Neural cell (in vitro differentiated cells): ENCODE measurements around the gene MEDAG. TPM values are rescaled to one million over a fixed set of nuclear protein-coding genes. Genes with fewer than 3 reads are reported as not detected.

Experiments
- H2AFZ ChIP-seq: fragments of 200-600, 300-800 bp; sonication (generic), shearing (Covaris generic); 2 replicates; pipeline ENCODE4 v1.6.0; 2014; ENCODE audit warnings: low read depth, mild to moderate bottlenecking, antibody characterized with exemption, low read length, moderate library complexity
- H3F3A ChIP-seq: fragments of 200-600 bp; shearing (Covaris generic); 2 replicates; pipeline ENCODE4 v1.6.1; 2016; ENCODE audit warnings: mild to moderate bottlenecking, moderate library complexity, mixed read lengths, antibody characterized with exemption, low read length; ENCODE audit not compliant: insufficient read depth, poor library complexity, severe bottlenecking
- H3K27ac ChIP-seq: fragments of 200-600, 300-800 bp; sonication (generic), shearing (Covaris generic); 2 replicates; pipeline ENCODE4 v1.5.1; 2014; ENCODE audit warnings: mild to moderate bottlenecking, low read length, moderate library complexity
- H3K27me3 ChIP-seq: fragments of 300-800, 200-600 bp; sonication (generic), shearing (Covaris generic); 2 replicates; pipeline ENCODE4 v1.6.0; 2014; ENCODE audit warnings: mild to moderate bottlenecking, low read depth, low read length, moderate library complexity; ENCODE audit not compliant: insufficient read depth
- H3K36me3 ChIP-seq: fragments of 300-800, 200-600 bp; sonication (generic), shearing (Covaris generic); 2 replicates; pipeline ENCODE4 v1.5.1; 2014; ENCODE audit warnings: mild to moderate bottlenecking, antibody characterized with exemption, low read length, moderate library complexity; ENCODE audit not compliant: insufficient read depth
- H3K4me2 ChIP-seq: fragments of 300-800, 200-600 bp; sonication (generic), shearing (Covaris generic); 2 replicates; pipeline ENCODE4 v1.6.0; 2014; ENCODE audit warnings: mild to moderate bottlenecking, low read length
- H3K4me3 ChIP-seq: fragments of 300-800, 200-600 bp; sonication (generic), shearing (Covaris generic); 2 replicates; pipeline ENCODE4 v1.5.1; 2014; ENCODE audit warnings: mild to moderate bottlenecking, low read length, moderate library complexity
- H3K79me2 ChIP-seq: fragments of 200-600 bp; shearing (Covaris generic); replicated peaks from 2 replicates; pipeline ENCODE4 v1.6.0; 2014; ENCODE audit warnings: mild to moderate bottlenecking, low read length, moderate library complexity; ENCODE audit not compliant: insufficient read depth
- H3K9ac ChIP-seq: fragments of 300-800, 200-600 bp; sonication (generic), shearing (Covaris generic); 2 replicates; pipeline ENCODE4 v1.6.1; 2016; ENCODE audit warnings: mild to moderate bottlenecking, low read length, mixed read lengths
- H3K9me2 ChIP-seq: fragments of 200-600 bp; shearing (Covaris generic); 2 replicates; pipeline ENCODE4 v1.6.1; 2016; ENCODE audit warnings: mild to moderate bottlenecking, low read length, mixed read lengths; ENCODE audit not compliant: insufficient read depth
- H3K9me3 ChIP-seq: fragments of 200-600, 300-800 bp; sonication (generic), shearing (Covaris generic); 2 replicates; pipeline ENCODE4 v1.6.1; 2016; ENCODE audit warnings: mild to moderate bottlenecking, mixed run types, low read length, moderate library complexity, mixed read lengths
- H4K20me1 ChIP-seq: fragments of 200-600 bp; shearing (Covaris generic); 2 replicates; pipeline ENCODE4 v1.6.1; 2016; ENCODE audit warnings: mild to moderate bottlenecking, mixed run types; ENCODE audit not compliant: insufficient read depth
- EZH2 ChIP-seq: fragments of 200-600, 300-800 bp; shearing (Covaris generic), sonication (generic); IDR thresholded peaks from 2 replicates; pipeline ENCODE4 v1.6.1; 2014; ENCODE audit warnings: antibody characterized with exemption, low read length, borderline replicate concordance, mild to moderate bottlenecking; ENCODE audit not compliant: insufficient read depth, poor library complexity, severe bottlenecking
- MXI1 ChIP-seq: fragments of 450-650 bp; conservative IDR thresholded peaks from 2 replicates; pipeline ENCODE4 v1.6.1; 2014; ENCODE audit warnings: antibody characterized with exemption, mild to moderate bottlenecking; ENCODE audit not compliant: poor library complexity, severe bottlenecking
- POLR2AphosphoS5 ChIP-seq: IDR thresholded peaks from 2 replicates; pipeline ENCODE4 v1.6.1; 2012
- RAD21 ChIP-seq: fragments of 450-650 bp; conservative IDR thresholded peaks from 2 replicates; pipeline ENCODE4 v1.6.1; 2014; ENCODE audit warnings: antibody characterized with exemption, mild to moderate bottlenecking, moderate library complexity
- SMC3 ChIP-seq: fragments of 450-650 bp; conservative IDR thresholded peaks from 2 replicates; pipeline ENCODE4 v1.6.1; 2014; ENCODE audit warnings: antibody characterized with exemption, mild to moderate bottlenecking, moderate library complexity; ENCODE audit not compliant: poor library complexity
- TAF1 ChIP-seq: IDR thresholded peaks from 2 replicates; pipeline ENCODE4 v1.6.1; 2012; ENCODE audit warnings: low read depth
- polyA plus RNA-seq: library from polyadenylated mRNA; depleted of rRNA; stranded (reverse); fragments of >200 nt; gene quantifications from 2 replicates; pipeline ENCODE4 v1.2.3, GENCODE V29; 2014
- TF ChIP-seq, protein P1 (sequence below): fragments of 450-650 bp; IDR thresholded peaks from 2 replicates; pipeline ENCODE4 v1.5.1; 2014; ENCODE audit warnings: antibody characterized with exemption, mild to moderate bottlenecking, moderate library complexity; ENCODE audit not compliant: poor library complexity, severe bottlenecking

The MEDAG gene
- polyA plus RNA-seq, 1 donor from 2014 or later: not detected

DNA sequence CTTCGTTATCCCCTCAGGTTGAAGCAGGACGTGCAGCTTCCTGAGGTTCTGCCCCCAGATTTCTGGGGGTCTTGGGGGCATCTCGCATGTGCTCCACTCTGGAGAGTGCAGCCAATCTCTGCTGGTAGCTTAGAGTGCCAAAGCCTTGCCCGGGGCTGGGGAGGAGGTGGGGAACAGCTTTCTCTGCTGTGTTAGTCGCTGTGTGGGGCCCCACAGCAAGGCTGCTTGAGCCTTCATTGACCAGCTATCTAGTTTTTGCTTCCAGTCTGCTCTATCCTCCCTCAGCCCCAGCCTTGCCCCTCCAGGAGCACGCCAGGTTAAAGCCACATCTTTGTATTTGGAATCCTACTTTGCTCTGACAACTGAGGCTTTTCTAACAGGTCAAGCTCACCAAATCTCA is 32.0 kb upstream of the MEDAG start:
- no peak overlapping the region for H3K4me3 ChIP-seq
- no peaks in the 10 kb centered on the region for H3F3A ChIP-seq
- TF ChIP-seq RAD21: no peak
- H4K20me1 ChIP-seq: no peaks in the 10 kb centered on the region
- H3K9me2 ChIP-seq: no peaks in the 10 kb centered on the region
- H3K9me3 ChIP-seq: no peaks in the 10 kb centered on the region
- no peak overlapping the region for H3K4me2 ChIP-seq
- H3K9ac ChIP-seq: no peak overlapping the region
- no peaks in the 10 kb centered on the region for H3K36me3 ChIP-seq
- H3K27ac ChIP-seq: no peak overlapping the region
- H3K79me2 ChIP-seq: no peaks in the 10 kb centered on the region
- no peaks in the 10 kb centered on the region for H3K27me3 ChIP-seq
- no peak overlapping the region for H2AFZ ChIP-seq

GRCh38 chr13:30874561-30874960 is 31.5 kb upstream of the MEDAG start:
- no peak overlapping the region for H3K27ac ChIP-seq
- no peaks in the 10 kb centered on the region for H3K9me3 ChIP-seq
- no peak overlapping the region for H2AFZ ChIP-seq
- no peak overlapping the region for H3K9ac ChIP-seq
- H3K27me3 ChIP-seq: no peaks in the 10 kb centered on the region
- no peaks in the 10 kb centered on the region for H3K36me3 ChIP-seq
- H4K20me1 ChIP-seq: no peaks in the 10 kb centered on the region
- no peaks in the 10 kb centered on the region for H3K79me2 ChIP-seq
- TF ChIP-seq TAF1: no peak
- no peak for TF ChIP-seq EZH2
- no peak for TF ChIP-seq SMC3
- TF ChIP-seq RAD21: no peak
- H3K4me3 ChIP-seq: no peak overlapping the region
- no peaks in the 10 kb centered on the region for H3K9me2 ChIP-seq
- no peak overlapping the region for H3K4me2 ChIP-seq
- H3F3A ChIP-seq: no peaks in the 10 kb centered on the region

- Histone ChIP-seq H2AFZ (no peak overlapping the region), H3K4me3 (no peak overlapping the region), H3K36me3 (no peaks in the 10 kb centered on the region), H3F3A (no peaks in the 10 kb centered on the region), H3K27ac (no peak overlapping the region), H3K27me3 (no peaks in the 10 kb centered on the region), H3K4me2 (no peak overlapping the region), H3K79me2 (no peaks in the 10 kb centered on the region), H3K9ac (no peak overlapping the region), H3K9me2 (no peaks in the 10 kb centered on the region), H3K9me3 (no peaks in the 10 kb centered on the region), H4K20me1 (no peaks in the 10 kb centered on the region)
- TF ChIP-seq SMC3 (no peak), POLR2AphosphoS5 (no peak)
- TF ChIP-seq, protein P1, sequence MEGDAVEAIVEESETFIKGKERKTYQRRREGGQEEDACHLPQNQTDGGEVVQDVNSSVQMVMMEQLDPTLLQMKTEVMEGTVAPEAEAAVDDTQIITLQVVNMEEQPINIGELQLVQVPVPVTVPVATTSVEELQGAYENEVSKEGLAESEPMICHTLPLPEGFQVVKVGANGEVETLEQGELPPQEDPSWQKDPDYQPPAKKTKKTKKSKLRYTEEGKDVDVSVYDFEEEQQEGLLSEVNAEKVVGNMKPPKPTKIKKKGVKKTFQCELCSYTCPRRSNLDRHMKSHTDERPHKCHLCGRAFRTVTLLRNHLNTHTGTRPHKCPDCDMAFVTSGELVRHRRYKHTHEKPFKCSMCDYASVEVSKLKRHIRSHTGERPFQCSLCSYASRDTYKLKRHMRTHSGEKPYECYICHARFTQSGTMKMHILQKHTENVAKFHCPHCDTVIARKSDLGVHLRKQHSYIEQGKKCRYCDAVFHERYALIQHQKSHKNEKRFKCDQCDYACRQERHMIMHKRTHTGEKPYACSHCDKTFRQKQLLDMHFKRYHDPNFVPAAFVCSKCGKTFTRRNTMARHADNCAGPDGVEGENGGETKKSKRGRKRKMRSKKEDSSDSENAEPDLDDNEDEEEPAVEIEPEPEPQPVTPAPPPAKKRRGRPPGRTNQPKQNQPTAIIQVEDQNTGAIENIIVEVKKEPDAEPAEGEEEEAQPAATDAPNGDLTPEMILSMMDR: no peak
Measured at GRCh38 chr13:30877335-30877734, 28.7 kb upstream of the MEDAG start.

DNA sequence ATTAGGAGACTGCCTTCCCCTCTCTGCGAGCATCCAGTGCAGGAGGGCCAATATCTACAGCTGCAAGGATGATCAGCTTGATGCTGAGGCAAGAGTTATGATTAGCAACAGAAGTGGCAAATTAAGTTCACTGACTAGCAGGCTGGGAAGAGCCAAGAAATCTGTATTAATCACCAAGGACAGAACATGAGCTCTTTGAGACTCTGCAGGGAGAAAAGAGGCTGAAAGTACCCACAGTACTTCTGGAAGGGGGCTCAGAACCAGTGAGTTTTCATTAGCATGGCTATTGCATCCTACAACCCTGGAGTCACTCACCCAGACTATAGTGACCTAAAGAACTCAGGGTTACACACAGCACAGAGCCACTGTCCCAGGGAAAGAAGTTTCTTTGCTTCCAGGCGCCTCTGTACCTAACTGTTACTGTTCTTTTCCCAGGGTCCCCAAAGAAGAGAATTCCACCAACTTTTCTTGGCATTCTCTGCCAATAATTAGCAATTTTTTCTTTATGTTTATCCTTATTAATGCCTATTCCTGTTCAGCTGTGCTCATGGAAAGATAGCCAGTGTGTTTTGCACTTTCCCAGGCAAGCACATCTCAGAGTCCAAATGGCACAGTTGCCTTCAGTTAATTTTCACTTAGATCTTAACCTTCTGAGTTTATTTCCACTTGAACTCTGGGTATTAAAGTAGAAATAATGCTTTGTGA is 25.8 kb upstream of the MEDAG start:
- no peaks in the 10 kb centered on the region for H3K9me2 ChIP-seq
- TF ChIP-seq, protein P1: no peak
- no peak for TF ChIP-seq MXI1
- H4K20me1 ChIP-seq: no peaks in the 10 kb centered on the region
- H3K79me2 ChIP-seq: no peaks in the 10 kb centered on the region
- H3K4me3 ChIP-seq: no peak overlapping the region
- H3K9ac ChIP-seq: no peak overlapping the region
- no peaks in the 10 kb centered on the region for H3F3A ChIP-seq
- no peaks in the 10 kb centered on the region for H3K9me3 ChIP-seq
- H2AFZ ChIP-seq: no peak overlapping the region
- H3K27ac ChIP-seq: no peak overlapping the region
- no peaks in the 10 kb centered on the region for H3K27me3 ChIP-seq
- no peaks in the 10 kb centered on the region for H3K36me3 ChIP-seq
- no peak overlapping the region for H3K4me2 ChIP-seq
